Endothelial cell of umbilical vein (primary cell): Measurements from ENCODE around the gene HCAR1. TPM values are rescaled to one million over a fixed set of nuclear protein-coding genes. Genes with fewer than 3 reads are reported as not detected.
"Not testable (repeated sequence)": the region's sequence is repeated elsewhere in the genome, so short reads cannot be mapped to it uniquely, and the experiment has no call there.

ENCODE experiments used
- BruUV-seq: library from RNA; stranded (reverse); fragments of 400-500 nt; replicated peaks from 2 replicates; lab custom pipeline; 2021; lab: Mats Ljungman, UMichigan
- CTCF ChIA-PET: fragments of 300-600, 350-600 bp; sonication (Branson Sonifier 250); formaldehyde crosslinking; loops from one replicate; lab custom pipeline; 2021; ENCODE audit warnings: antibody characterized with exemption, inconsistent platforms; lab: Charles Lee
- POLR2A ChIA-PET: fragments of 300-600, 350-600 bp; sonication (Branson Sonifier 250); formaldehyde crosslinking; loops from one replicate; lab custom pipeline; 2021; ENCODE audit warnings: antibody characterized with exemption, inconsistent platforms; lab: Charles Lee
- DNase-seq: peaks from one replicate; pipeline ENCODE4 v3.0.0-alpha.2; 2011; ENCODE audit warnings: low read depth, low spot score
- FAIRE-seq: peaks from 2 replicates; lab custom pipeline; 2011; peaks lifted over from hg19 to GRCh38; lab: Jason Lieb, UNC
- H2AFZ ChIP-seq: 2 replicates; pipeline ENCODE4 v1.6.0; 2012; ENCODE audit warnings: low read depth, low read length, control low read depth, inconsistent platforms
- H3K27ac ChIP-seq: 2 replicates; pipeline ENCODE4 v1.5.1; 2011; ENCODE audit warnings: low read depth, mild to moderate bottlenecking, control low read depth, low read length, moderate library complexity; ENCODE audit not compliant: insufficient read depth
- H3K27me3 ChIP-seq, 2 experiments: 2 replicates each; pipeline versions ENCODE4 v1.6.0 to v1.6.1; 2011; ENCODE audit warnings: low read length in 2 of 2, mixed read lengths in 1 of 2; ENCODE audit not compliant: control insufficient read depth in 2 of 2, insufficient read depth in 2 of 2
- H3K36me3 ChIP-seq, 2 experiments: 2 replicates in 1 of 2; 3 replicates in 1 of 2; pipeline ENCODE4 v1.5.1; 2011; ENCODE audit warnings: low read length in 2 of 2, mild to moderate bottlenecking in 1 of 2, moderate library complexity in 1 of 2; ENCODE audit not compliant: control insufficient read depth in 2 of 2, insufficient read depth in 2 of 2; ENCODE audit errors: extremely low read depth in 1 of 2
- H3K4me1 ChIP-seq: 3 replicates; pipeline ENCODE4 v1.5.1; 2011; ENCODE audit warnings: mild to moderate bottlenecking, low read length; ENCODE audit not compliant: control insufficient read depth, insufficient read depth; ENCODE audit errors: extremely low read depth
- H3K4me2 ChIP-seq: 2 replicates; pipeline ENCODE4 v1.6.1; 2011; ENCODE audit warnings: low read length, control low read depth, mixed read lengths; ENCODE audit not compliant: insufficient read depth
- H3K4me3 ChIP-seq, 3 experiments: fragments of 200-600 bp in 1 of 3; sonication (generic), shearing (Covaris generic) in 1 of 3; replicated peaks in 1 of 3; 2 replicates each; pipeline ENCODE4 v1.5.1; 2011 to 2016; ENCODE audit warnings: control low read depth in 3 of 3, low read length in 3 of 3, mild to moderate bottlenecking in 2 of 3, inconsistent platforms in 1 of 3, low read depth in 1 of 3, moderate library complexity in 1 of 3; ENCODE audit not compliant: insufficient read depth in 1 of 3
- H3K79me2 ChIP-seq: 2 replicates; pipeline ENCODE4 v1.6.0; 2012; ENCODE audit warnings: low read length, inconsistent platforms; ENCODE audit not compliant: control insufficient read depth, insufficient read depth
- H3K9ac ChIP-seq: replicated peaks from 2 replicates; pipeline ENCODE3; 2011; ENCODE audit warnings: low read length, control low read depth; ENCODE audit not compliant: insufficient read depth; ENCODE audit errors: extremely low read depth
- H3K9me1 ChIP-seq: replicated peaks from 3 replicates; pipeline ENCODE4 v1.6.0; 2011; ENCODE audit warnings: mild to moderate bottlenecking, low read length; ENCODE audit not compliant: control insufficient read depth, insufficient read depth; ENCODE audit errors: extremely low read depth
- H3K9me3 ChIP-seq: replicated peaks from 2 replicates; pipeline ENCODE4 v1.5.1; 2012; ENCODE audit warnings: low read length, inconsistent platforms; ENCODE audit not compliant: control insufficient read depth, insufficient read depth
- H4K20me1 ChIP-seq: replicated peaks from 2 replicates; pipeline ENCODE3; 2011; ENCODE audit warnings: mild to moderate bottlenecking, low read length; ENCODE audit not compliant: control insufficient read depth, insufficient read depth; ENCODE audit errors: extremely low read depth
- dilution Hi-C: fragments of 300-500 bp; cut with MboI; formaldehyde crosslinking; loops from one replicate; pipeline ENCODE4 v1.15.0; 2019; ENCODE audit warnings: low sequenced_read_pairs; ENCODE audit not compliant: extremely low pct_ligation_motif_present
- intact Hi-C: fragments of 100-400 bp; cut with micrococcal nuclease; formaldehyde crosslinking; loops from one replicate; pipeline ENCODE4 v1.10.0; 2022
- polyA plus RNA-seq, 4 experiments: library from polyadenylated mRNA; depleted of rRNA in 3 of 4; stranded (reverse) in 3 of 4; unstranded in 1 of 4; fragments of >200 nt; gene quantifications; 2 replicates each; pipeline versions ENCODE4 v1.2.1 to v1.2.3, GENCODE V29; 2011 to 2012; ENCODE audit warnings: missing spikeins in 1 of 4
- small RNA-seq: library from RNA; depleted of rRNA; stranded (forward); fragments of <200 nt; gene quantifications from one replicate; pipeline ENCODE3, GENCODE V24; 2012; ENCODE audit warnings: low replicate concordance, low read depth; ENCODE audit not compliant: insufficient read depth, insufficient read length
- total RNA-seq: library from RNA; stranded (reverse); gene quantifications from 2 replicates; pipeline ENCODE4 v1.2.3, GENCODE V29; 2021

Gene HCAR1
- total and polyA plus RNA-seq, 2 donors (not counting 3 experiments of a cell fraction or from before 2014, with no cell fraction given): 0.04 TPM; not detected in 1

DNA sequence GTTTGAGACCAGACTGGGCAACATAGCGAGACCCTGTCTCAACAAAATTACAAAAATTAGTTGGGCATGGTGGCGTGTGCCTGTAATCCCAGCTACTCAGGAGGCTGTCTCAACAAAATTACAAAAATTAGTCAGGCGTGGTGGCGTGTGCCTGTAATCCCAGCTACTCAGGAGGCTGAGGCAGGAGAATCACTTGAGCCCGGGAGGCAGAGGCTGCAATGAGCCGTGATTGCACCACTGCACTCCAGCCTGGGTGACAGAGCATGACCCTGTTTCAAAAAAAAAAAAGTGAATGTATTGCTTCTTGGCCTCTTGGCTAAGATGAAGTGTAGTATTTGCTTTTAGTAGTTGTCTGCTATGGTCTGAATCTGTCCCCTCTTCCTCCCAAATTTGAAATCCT, 49.7 kb downstream of the HCAR1 start:
- BruUV-seq, DNase-seq, H2AFZ ChIP-seq, FAIRE-seq, H3K79me2 ChIP-seq, H3K4me2 ChIP-seq, H3K36me3 ChIP-seq, POLR2A ChIA-PET, H3K9me3 ChIP-seq, H3K9ac ChIP-seq, intact Hi-C loops, H3K9me1 ChIP-seq, H3K4me3 ChIP-seq, H3K27ac ChIP-seq, dilution Hi-C loops, H4K20me1 ChIP-seq, H3K27me3 ChIP-seq: not testable (repeated sequence)
- CTCF ChIA-PET: interaction anchor here (1.3 kb wide), 1 partner anchor 10 kb away, joined by 3 read pairs; no protein-coding TSS in a partner anchor
- peaks cover 14% of the 10 kb centered on the region for H3K4me1 ChIP-seq

DNA sequence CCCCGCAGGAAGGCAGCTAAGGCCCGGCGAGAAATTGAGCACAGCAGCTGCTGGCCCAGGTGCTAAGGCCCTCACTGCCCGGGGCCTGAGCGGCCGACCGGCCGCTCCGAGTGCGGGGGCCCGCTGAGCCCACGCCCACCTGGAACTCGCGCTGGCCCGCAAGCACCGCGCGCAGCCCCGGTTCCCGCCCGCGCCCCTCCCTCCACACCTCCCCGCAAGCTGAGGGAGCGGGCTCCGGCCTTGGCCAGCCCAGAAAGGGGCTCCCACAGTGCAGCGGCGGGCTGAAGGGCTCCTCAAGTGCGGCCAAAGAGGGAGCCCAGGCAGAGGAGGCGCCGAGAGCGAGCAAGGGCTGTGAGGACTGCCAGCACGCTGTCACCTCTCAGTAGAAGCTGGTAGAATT, 53.9 kb downstream of the HCAR1 start:
- H3K9me3 ChIP-seq, H3K79me2 ChIP-seq, POLR2A ChIA-PET, dilution Hi-C loops, H3K4me3 ChIP-seq, H2AFZ ChIP-seq, BruUV-seq, H3K27ac ChIP-seq, H3K4me2 ChIP-seq, H3K36me3 ChIP-seq, H3K27me3 ChIP-seq, H3K9me1 ChIP-seq, H4K20me1 ChIP-seq, DNase-seq, intact Hi-C loops, H3K9ac ChIP-seq, FAIRE-seq: not testable (repeated sequence)
- peaks cover 14% of the 10 kb centered on the region for H3K4me1 ChIP-seq
- CTCF ChIA-PET: interaction anchor here (1.1 to 1.9 kb wide), 2 partner anchors 39 to 72 kb away, joined by 4 read pairs; no protein-coding TSS in a partner anchor

Small RNA genes lying within 50 kb of the gene (small RNA-seq; reads per million reads assigned to genes)
- gene AC026333.2: not detected
- not detected for gene RF00019

Other genes with a start within 250 kb of the HCAR1 start
- gene ZCCHC8, start 229.9 kb downstream of the HCAR1 start, total RNA-seq: 24.4 and 26.5 TPM in 2 replicates
- 9.4 and 10.0 TPM in 2 replicates for gene ZCCHC8, start 229.9 kb downstream of the HCAR1 start, polyA plus RNA-seq
- 78.0 and 81.1 TPM in 2 replicates for gene RSRC2, start 203.9 kb downstream of the HCAR1 start, total RNA-seq
- 11.3 and 17.6 TPM in 2 replicates for gene RSRC2, start 203.9 kb downstream of the HCAR1 start, polyA plus RNA-seq
- 47.9 and 52.9 TPM in 2 replicates for gene KNTC1, start 203.6 kb downstream of the HCAR1 start, total RNA-seq
- 14.5 and 15.5 TPM in 2 replicates for gene KNTC1, start 203.6 kb downstream of the HCAR1 start, polyA plus RNA-seq
- not detected in 2 replicates for gene HCAR2, start 27.5 kb downstream of the HCAR1 start, total RNA-seq
- not detected in 2 replicates for gene HCAR2, start 27.5 kb downstream of the HCAR1 start, polyA plus RNA-seq
- gene HCAR3, start 14.0 kb downstream of the HCAR1 start, total RNA-seq: not detected in 2 replicates
- gene HCAR3, start 14.0 kb downstream of the HCAR1 start, polyA plus RNA-seq: 0.05 and 0.06 TPM in 2 replicates
- 66.5 and 70.3 TPM in 2 replicates for gene DENR, start 22.0 kb upstream of the HCAR1 start, total RNA-seq
- 20.3 and 25.8 TPM in 2 replicates for gene DENR, start 22.0 kb upstream of the HCAR1 start, polyA plus RNA-seq
- 0.32 and 0.40 TPM in 2 replicates for gene CCDC62, start 43.7 kb upstream of the HCAR1 start, total RNA-seq
- 0.05 and 0.14 TPM in 2 replicates for gene CCDC62, start 43.7 kb upstream of the HCAR1 start, polyA plus RNA-seq
- gene HIP1R, start 104.6 kb upstream of the HCAR1 start, total RNA-seq: 122 and 136 TPM in 2 replicates
- 110 and 111 TPM in 2 replicates for gene HIP1R, start 104.6 kb upstream of the HCAR1 start, polyA plus RNA-seq
- gene VPS37B, start 165.3 kb upstream of the HCAR1 start, total RNA-seq: 45.9 and 46.4 TPM in 2 replicates
- 39.5 and 43.5 TPM in 2 replicates for gene VPS37B, start 165.3 kb upstream of the HCAR1 start, polyA plus RNA-seq
- gene ABCB9, start 235.6 kb upstream of the HCAR1 start, total RNA-seq: 12.0 and 16.9 TPM in 2 replicates
- gene ABCB9, start 235.6 kb upstream of the HCAR1 start, polyA plus RNA-seq: 11.7 and 14.9 TPM in 2 replicates
- gene OGFOD2, start 244.4 kb upstream of the HCAR1 start, total RNA-seq: 17.9 and 24.1 TPM in 2 replicates
- gene OGFOD2, start 244.4 kb upstream of the HCAR1 start, polyA plus RNA-seq: 16.8 and 24.6 TPM in 2 replicates
- gene ARL6IP4, start 249.8 kb upstream of the HCAR1 start, total RNA-seq: 217 and 226 TPM in 2 replicates
- 181 and 193 TPM in 2 replicates for gene ARL6IP4, start 249.8 kb upstream of the HCAR1 start, polyA plus RNA-seq